NCI-H2107 treated with DMSO at 0.1 percent for 48 hours (cell line): Measurements from ENCODE around the gene TMEM238L.

Experiments used
- DNase-seq: peaks from one replicate; lab custom pipeline; 2025; ENCODE audit not compliant: unreplicated experiment; lab: John Stamatoyannopoulos, UW

TMEM238L gene

DNA sequence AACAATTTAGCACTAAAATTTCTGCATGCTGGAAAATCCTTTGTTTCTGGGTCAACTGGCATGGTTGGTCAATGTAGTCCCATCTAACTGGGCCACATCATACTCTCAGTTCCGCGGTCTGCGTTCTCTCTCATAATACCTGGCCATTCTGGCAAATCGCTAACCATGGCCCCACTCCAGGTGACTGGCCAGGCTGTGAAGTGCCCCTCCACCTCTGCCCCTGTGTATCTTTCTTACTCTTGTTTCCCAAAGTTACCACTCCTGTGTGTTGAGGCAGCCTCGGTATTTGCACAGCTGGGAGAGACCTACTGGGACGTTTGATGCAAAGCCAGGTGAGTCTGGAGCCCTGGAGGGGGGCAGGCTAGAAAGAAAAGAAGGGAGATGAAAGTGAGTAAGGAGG lies 2.0 kb upstream of the TMEM238L start:
- no peak for DNase-seq

DNA sequence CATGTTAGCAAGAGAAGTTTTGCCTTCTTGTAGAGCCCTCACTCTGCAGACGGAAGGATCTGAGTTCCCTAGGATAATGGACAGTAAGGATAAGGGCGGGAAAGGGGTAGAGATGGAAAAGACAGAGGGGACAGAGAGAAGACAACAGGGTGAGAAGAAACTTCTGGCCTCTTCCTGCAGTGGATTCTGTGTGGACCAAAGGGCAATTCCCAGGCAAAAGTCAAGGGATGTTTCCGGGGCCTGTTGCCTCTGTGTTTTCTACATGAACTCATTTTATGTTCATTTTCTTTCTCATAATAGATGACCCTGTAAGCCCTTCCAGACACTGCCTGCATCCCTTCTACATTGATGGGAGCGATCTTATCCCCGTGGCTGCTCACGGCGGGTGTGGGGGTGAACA lies 647 bp upstream of the TMEM238L start:
- DNase-seq: no peak

DNA sequence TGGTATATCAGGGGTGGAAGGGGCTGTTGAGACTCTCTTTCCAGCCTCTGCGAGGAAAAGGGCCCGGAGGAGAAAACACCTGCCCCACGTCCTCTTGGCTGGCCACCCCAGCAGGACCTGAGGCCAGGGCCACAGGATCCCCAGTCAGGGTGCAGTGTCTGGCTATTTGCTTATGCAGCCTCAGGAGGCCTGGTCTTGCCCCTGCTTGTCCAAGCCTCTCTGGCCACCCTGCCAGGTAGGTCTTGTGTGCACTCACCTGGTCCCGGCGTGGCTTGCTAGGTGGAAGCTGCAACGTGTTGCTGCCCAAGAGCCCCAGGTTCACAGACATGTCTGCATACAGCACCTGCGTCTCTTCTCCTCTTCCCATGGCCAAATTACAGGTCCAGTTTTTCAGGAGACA lies 549 bp downstream of the TMEM238L start:
- no peak for DNase-seq

DNA sequence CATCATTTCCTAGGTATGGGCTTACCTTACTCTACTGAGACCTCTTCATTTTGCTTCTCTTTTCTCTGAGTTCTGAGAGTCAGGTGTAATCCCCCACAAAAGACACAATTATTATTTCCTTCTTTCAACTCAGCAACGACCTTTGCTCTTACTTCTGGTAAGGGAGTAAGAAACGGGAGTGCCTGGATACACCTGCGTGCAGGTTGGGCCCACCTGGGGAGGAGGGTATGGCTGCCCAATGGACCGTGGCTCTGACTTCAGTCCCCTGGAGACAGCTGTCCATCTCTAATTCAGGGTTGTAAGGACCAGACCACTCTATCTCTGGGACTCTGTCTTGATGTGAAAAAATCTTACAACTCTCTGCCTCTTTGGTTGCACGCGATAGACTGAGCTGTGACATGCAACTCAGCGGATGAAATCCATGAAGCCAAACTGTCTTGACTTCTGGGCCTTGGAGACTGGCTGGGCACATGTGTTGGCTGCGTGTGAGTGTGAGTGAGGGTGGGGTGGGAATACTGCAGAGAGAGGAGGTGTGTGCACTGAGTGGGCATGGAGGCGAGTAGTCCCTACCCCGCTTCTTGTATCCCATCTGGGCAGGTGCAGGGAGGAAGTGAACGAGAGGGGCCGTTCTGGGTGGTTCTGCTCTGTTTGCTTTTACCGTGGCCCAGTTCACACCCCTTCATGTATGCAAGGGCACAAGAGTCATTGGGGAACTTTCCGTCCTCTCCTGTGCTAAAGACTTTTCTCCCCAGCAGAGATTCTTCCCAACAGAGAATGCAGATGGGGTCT lies 1.2 kb downstream of the TMEM238L start:
- DNase-seq: no peak

DNA sequence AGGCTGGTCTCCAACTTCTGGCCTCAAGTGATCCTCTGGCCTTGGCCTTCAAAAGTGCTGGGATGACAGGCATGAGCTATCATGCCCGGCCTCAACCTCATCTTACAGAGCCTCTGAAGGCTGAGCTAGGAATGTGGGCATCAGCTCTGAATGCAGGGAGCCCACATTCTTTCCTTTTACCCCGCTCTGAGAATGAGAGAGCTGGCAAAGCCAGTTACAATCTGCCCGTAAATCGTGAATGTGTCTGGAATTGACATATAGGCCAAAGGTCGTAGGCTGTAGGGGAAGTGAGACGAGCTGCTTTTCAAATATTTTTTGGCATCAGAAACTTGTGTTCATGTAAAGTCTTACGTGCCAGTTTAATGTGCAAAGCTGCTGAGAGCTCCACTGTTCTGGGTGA lies 4.5 kb downstream of the TMEM238L start:
- no peak for DNase-seq

DNA sequence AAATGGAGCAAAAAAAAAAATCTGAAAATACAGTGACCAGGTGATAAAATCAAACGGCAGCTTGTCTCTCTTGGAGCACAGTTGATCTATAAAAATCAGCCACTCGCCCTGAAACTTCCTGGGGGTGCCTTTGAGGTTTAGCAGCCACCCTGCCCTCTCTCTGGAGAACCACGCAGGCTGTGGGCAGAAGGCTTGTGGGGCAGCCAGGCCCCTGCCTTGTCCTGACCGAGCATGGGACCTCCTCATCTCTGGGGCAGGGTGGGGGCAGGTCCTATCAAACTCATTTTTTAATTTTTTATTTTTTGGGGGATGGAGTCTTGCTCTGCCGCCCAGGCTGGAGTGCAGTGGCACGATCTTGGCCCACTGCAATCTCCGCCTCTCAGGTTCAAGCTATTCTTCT lies 5.0 kb downstream of the TMEM238L start:
- no peak for DNase-seq

DNA sequence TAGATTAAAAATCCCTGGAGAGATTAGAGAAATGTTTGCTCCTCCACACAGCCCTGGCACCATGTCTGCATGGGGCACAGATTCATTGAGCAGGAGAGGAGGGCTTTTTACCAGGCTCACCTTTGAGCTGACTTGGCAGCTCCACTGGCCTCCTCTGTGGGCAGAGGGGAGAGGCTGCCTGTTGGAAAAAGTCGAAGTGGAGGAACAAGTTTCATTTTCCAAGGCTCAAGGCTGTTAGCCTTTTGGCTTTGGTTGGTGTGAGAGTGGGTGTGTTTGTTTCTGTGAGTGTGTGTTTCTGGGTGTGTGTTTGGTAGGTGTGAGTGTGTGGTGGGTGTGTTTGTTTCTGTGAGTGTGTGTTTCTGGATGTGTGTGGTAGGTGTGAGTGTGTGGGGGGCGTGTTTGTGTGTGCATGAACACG lies 5.6 kb downstream of the TMEM238L start:
- no peak for DNase-seq

DNA sequence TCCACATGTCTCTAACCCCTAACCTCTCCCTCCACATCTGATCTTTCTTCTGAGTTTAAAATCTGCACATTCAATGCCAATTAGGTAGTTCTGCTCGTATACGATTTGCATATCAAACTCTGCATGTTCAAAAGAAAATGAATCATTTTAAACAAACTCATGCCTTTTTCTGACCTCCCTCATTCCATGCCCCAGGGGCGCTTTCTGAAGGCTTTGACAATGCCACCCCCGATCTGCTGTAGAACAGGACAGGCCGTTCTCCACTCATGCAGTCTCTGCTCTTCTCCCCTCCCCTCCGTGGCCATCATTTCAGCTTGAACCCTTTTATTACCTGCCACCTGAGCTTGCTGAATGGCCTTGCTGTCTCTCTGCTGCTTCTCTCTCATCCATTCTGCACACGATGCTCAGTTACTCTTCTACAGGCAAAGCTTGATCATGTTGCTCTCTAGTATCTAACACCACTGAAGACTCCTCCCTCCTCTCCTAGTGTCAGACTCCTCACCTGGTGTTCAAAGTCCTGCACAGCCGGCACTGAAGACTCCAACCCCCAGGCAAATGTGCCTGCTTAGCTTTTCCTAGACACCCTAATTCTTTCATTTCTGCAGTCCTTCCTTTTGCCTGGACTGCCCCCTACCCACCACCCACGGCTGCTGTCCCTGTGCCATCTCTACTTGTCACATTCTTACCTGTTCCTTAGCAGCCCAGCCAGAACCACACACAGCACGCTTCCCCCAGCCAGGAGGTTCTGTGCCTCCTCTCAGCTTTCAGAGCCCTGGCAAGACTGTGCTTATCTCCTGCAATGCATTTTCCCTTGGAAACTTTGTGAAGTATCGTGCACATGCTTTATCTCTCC lies 6.2 kb downstream of the TMEM238L start:
- no peak for DNase-seq

DNA sequence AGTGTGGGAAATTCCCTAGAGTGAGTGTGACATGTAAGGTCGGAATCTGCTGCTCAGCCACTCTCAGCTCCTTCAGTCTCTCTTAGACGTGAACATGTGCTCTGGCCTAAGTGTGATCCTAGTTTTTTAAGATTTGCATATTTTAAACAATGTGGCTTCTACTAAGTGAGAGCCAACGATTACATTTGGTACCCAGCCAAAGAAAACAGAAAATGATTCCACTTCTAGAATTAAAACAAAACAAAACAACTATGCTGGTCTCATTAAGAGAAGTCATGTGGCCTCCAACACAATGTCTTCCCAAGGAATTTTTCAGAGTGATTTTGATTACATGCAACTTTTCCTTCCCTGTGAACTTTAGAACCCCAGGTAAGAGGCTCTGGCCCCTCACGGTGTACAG lies 10.1 kb downstream of the TMEM238L start:
- no peak for DNase-seq

DNA sequence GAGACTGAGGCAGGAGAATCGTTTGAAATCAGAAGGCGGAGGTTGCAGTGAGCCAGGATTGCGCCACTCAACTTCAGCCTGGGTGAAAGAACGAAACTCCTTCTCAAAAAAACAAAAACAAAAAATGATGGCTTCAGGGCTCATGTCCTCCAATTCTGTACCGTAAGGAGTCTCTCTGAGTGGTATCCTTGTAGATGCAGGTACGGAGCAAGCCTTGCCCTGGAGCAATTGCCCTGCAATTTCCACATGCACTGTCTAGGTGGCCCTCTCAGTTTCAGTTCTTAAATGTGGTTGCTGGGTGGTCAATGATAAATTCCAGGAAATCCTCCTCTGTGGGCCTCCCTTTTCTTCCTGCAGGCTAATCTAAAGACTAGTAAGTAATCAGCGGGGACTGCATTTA lies 10.6 kb downstream of the TMEM238L start:
- DNase-seq: no peak

DNA sequence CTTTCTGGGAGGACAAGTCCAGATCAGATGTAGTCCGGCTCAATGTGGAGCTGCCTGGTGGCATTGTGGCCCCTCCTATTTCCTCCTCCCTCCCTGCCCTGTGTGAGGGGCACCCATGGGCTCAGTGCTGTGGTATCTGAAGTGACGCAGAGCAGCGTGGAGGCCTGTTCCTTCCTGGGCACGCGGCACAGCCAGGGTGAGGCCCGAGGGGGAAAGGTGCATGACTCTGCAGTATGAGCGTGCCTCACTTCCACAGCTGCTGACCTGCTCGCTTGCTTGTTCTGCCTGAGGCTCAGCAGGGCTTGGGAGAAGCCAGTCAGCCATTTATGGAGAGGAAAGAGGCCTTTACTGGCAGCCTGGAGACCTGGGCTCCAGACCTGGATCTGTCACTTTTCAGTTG lies 11.7 kb downstream of the TMEM238L start:
- DNase-seq: no peak

DNA sequence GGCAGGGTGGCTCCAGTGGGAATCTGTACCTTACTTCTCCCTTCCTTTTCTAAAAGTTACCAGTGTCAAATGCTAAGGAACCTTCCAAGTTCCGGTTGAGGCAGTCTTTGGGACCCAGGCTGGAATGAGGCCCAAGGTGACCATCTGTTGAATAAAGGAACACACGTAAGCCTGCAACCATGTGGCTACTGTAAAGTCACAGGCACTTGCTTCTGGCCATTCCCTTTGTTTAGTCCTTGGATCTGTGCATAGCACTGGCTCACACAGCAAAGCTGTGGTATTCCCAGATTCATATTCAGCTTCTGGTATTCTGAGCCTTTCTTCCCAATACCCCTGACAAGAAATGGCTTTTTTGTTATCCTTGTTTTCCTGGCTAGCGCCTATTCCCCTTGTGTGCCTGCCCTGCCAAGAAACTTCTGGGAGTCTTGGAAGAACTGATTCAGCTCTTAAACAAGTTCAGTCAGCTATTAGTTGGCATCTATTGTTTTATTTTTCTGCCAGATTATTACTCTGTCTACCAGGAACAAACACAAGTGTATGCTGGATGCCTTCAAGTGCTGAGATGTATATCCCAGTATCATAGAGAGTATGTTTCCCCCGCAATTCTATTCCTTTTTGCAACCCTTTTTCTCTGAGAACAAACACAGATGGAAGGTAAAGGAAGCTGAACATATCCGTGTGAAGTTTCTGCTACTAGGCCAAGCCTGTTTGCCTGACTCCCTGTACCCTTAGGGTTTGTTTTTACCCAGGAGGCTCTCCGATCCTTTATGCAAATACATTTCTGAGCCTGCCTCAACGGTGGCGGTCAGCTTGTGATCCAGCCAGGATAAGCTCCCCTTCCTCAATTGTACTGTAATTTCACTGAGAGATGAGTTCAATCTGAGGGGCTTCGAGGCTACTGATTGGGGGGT lies 13.2 kb downstream of the TMEM238L start:
- no peak for DNase-seq

DNA sequence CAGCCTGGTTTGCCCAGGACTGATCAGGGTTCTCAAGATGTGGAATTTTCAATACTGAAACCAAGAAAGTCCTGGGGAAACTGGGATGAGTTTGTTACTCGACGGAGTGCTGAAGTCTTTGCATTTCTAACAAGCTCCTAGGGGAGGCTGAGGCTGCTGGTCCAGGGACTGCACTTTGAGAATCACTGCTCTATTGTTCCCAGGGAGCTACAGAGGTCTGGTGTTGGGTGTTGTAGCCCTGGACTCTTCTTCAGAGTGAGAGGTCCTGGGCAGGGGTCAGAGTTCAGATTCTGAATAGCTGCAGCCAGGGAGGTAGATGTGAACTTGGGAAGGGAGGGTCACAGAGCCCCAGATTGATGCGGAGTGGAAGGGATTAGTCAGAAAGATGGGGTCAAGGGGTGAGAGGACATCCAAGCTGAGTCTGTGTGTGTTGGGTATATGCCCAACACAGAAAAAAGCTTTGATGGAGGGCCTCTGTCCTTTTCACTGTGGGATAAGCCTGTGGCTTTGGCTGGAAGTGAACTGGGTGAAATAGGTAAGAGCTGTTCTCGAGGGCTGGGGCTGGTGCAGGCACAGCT lies 14.1 kb downstream of the TMEM238L start:
- DNase-seq: no peak

DNA sequence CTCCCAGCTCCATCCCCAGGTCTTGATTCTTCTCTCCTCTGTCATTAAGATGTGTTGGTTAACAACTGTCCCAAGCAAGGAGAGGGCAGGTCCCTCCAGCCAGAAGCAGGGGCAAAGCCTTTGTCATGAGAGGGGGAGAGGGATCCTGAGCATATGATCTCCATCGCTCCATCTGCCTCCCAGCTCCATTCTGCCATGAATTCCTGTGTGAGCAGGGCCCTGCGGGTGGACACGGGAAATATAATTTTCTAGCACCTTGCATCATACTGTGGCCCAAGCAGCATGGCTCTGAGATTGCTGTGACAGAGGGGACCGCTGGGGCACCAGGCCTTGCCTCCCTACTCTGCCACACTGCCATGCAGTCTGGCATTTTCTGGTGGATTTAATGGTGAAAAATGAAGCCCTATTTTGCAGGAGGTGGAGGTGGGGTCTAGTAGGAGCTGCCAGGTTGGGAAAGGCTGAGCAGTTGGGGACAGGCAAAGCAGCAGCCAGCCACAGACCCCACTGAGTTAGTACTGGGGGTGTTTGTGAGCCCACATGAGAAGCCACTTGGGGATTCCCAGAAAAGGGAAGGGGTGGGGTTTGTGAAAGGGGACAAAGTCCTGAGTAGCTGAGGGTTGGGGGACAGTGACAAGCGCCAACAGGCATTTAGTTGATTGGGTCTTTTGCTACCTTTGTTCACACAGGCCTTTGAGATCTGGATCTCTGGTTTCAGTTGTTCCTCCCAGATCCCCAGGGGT lies 16.4 kb downstream of the TMEM238L start:
- DNase-seq: no peak

DNA sequence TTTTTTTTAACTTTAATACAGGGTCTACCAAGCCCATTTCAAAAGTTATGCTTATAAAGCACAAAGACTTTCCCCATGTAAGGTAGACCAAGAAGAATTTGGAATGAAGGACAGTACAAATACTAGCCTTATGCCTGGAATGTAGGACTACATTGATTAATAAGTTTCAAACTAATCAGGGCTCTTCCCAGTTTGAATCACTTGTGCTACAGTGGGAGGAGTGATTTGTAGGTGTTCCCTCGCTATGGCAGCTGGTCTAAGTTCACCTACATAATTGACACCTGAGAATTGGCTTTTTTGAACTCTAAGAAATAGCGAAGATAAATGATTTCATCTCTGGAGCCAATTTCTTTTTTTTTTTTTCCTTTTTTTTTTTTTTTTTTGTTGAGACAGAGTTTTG lies 18.6 kb downstream of the TMEM238L start:
- DNase-seq: no peak

DNA sequence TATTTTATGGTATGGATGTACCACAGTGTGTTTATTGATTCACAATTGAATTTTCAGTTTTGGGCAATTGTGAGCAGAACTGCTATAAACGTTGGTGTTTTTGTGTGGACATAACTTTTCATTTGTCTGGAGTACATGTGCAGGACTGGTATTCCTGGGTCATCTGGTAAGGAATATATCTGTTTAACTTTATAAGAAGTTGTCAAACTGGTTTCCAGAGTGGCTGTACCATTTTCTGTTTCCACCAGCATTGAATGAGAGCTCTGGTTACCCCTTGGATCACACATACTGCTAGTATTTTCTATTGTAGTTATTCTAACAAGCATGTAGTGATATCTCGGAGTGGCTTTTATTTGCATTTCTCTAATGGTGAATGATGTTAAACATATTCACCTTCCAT lies 24.3 kb downstream of the TMEM238L start:
- no peak for DNase-seq

DNA sequence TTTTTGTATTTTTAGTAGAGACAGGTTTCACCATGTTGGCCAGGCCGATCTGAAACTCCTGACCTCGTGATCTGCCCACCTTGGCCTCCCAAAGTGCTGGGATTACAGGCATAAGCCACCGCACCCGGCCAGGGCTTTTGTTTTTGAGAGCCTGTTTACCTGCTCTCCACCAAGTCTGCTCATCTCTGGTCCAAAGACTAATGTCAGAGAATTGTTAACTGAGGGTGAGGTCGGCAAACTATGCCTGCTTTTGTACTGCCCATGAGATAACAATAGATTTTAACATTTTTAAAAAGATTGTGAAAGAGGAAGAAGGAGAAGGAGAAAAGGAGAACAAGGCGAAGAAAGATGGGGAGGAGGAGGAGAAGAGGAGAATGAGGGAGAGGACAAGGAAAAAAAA lies 26.0 kb downstream of the TMEM238L start:
- DNase-seq: no peak

DNA sequence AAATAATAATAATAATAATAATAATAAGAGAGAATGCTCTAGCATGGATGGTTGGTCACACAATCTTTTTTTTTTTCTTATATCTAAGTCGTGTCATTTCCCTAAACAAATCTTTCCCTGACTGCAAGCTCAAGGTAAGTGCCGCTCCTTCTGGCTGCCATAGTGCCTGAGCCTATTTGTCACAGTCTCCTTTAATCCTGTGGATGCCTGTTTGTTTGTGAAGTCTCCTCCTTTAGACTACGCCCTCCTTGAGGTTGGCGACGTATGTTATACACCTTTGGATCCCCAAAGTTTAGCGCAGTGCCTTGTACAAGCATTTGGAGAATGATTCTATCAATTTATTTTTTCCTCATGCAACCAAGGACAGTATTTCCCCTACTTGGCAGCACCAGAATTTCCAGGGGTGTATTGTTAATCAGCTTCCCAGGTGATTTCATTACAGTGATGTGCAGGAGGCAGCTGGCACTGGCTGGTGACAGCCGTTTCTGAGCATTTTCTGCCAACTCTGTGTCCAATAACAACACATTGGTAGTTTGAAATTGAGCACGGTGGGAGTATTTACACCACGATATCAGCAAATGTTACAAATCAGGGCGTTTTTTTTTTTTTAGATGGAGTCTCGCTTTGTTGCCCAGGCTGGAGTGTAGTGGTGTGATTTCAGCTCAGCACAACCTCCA lies 26.6 kb downstream of the TMEM238L start:
- DNase-seq: no peak

DNA sequence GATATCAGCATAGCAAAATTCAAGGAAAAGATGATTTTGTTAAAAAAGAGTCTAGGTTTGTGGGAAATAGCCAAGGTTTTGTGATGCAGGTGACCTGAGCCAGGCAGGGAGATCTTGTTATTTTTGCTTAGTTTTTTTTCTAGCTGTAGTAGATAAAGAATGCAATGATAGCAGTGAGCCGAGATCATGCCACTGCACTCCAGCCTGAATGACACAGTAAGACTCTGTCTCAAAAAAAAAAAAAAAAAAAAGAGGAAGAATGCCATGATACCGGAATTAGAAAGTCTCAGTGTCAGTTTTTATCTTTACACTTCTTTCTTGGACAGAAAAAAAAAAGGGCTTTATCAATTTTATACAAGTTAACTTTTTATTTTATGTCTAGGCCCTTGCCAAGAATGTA lies 27.5 kb downstream of the TMEM238L start:
- no peak for DNase-seq
